Esophagus muscularis mucosa (tissue), 3 donors: ENCODE data around the gene NQO2.

Experiments used
- POLR2A ChIP-seq: fragments of 450-650 bp; IDR thresholded peaks from one replicate; pipeline ENCODE4 v1.6.1; 2017; ENCODE audit warnings: antibody characterized with exemption, moderate library complexity, mild to moderate bottlenecking, low read depth
- TF ChIP-seq, protein P1 (sequence below), 3 experiments: fragments of 200-600 bp in 2 of 3; fragments of 450-650 bp in 1 of 3; sonication (generic) in 2 of 3; IDR thresholded peaks; one replicate each; pipeline ENCODE4 v1.5.1; 2017 to 2019; ENCODE audit warnings: antibody characterized with exemption in 3 of 3, mild to moderate bottlenecking in 2 of 3, moderate library complexity in 1 of 3

DNA sequence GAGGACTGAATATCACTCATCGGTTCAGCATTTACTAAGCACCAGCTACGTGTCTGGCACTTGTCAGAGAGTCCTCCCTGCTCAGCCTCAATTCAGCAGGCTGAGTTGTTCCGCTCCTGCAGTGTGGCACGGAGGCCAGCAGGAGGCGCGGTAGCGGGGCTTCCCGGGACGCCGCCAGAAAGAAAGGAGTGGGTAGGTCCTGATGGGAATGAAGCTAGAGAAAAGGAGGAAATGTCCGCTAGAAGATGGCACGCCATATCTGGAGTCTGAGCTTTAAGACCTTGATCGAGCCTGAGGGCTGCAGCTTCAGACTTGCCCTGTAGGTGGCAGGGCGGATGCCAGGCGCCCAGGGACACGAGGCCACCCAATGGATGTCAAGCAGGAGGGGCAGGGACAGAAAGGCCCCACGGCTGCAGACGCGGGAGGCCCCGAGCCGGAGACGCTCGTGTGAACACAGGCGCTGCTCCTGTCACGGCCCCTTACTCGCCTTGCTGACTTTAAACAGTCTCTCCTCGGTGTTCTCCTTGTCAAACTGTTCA lies 47.1 kb upstream of the NQO2 start:
- TF ChIP-seq, protein P1, sequence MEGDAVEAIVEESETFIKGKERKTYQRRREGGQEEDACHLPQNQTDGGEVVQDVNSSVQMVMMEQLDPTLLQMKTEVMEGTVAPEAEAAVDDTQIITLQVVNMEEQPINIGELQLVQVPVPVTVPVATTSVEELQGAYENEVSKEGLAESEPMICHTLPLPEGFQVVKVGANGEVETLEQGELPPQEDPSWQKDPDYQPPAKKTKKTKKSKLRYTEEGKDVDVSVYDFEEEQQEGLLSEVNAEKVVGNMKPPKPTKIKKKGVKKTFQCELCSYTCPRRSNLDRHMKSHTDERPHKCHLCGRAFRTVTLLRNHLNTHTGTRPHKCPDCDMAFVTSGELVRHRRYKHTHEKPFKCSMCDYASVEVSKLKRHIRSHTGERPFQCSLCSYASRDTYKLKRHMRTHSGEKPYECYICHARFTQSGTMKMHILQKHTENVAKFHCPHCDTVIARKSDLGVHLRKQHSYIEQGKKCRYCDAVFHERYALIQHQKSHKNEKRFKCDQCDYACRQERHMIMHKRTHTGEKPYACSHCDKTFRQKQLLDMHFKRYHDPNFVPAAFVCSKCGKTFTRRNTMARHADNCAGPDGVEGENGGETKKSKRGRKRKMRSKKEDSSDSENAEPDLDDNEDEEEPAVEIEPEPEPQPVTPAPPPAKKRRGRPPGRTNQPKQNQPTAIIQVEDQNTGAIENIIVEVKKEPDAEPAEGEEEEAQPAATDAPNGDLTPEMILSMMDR (IDR thresholded peaks at IDR 0.05), result peak; percentile 97 to 99 (median 98)
- no peak for TF ChIP-seq POLR2A
